ENCODE data around the gene MCM8.
"Not testable (repeated sequence)": the region's sequence is repeated elsewhere in the genome, so short reads cannot be mapped to it uniquely, and the experiment has no call there.

DNA sequence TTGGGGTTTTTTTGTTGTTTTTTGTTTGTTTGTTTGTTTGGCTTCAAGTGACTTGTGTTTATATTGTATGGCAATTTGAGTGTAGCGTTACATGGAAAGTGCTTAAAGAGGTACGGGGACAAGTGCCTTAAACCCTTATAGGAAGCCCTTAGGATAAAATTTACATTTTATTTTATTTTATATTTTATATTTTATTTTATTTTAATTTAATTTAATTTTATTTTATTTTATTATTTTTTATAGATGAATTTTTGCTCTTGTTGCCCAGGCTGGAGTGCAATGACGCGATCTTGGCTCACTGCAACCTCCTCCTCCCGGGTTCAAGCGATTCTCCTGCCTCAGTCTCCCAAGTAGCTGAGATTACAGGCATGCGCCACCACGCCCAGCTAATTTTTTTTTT is 82.5 kb downstream of the MCM8 start:
- TF ChIP-seq, protein P1, sequence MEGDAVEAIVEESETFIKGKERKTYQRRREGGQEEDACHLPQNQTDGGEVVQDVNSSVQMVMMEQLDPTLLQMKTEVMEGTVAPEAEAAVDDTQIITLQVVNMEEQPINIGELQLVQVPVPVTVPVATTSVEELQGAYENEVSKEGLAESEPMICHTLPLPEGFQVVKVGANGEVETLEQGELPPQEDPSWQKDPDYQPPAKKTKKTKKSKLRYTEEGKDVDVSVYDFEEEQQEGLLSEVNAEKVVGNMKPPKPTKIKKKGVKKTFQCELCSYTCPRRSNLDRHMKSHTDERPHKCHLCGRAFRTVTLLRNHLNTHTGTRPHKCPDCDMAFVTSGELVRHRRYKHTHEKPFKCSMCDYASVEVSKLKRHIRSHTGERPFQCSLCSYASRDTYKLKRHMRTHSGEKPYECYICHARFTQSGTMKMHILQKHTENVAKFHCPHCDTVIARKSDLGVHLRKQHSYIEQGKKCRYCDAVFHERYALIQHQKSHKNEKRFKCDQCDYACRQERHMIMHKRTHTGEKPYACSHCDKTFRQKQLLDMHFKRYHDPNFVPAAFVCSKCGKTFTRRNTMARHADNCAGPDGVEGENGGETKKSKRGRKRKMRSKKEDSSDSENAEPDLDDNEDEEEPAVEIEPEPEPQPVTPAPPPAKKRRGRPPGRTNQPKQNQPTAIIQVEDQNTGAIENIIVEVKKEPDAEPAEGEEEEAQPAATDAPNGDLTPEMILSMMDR (IDR thresholded peaks at IDR 0.05) = not testable (repeated sequence)
- not testable (repeated sequence) for TF ChIP-seq POLR2A (IDR thresholded peaks at IDR 0.05)
